ENCODE results near the gene PSMB5. TPM values are rescaled to one million over a fixed set of nuclear protein-coding genes. Genes with fewer than 3 reads are reported as not detected.

The PSMB5 gene
- total RNA-seq, 4 donors from 2014 or later: 304 to 543 (median 486) TPM

GRCh38 chr14:23002592-23002991, 32.1 kb downstream of the PSMB5 start:
- Histone ChIP-seq H3K27me3 (no peaks in the 10 kb centered on the region), H3K4me1 (peaks cover 4 to 11% of the 10 kb centered on the region in 2 donors), H3K4me3 (no peak overlapping the region), H3K36me3 (no peaks in the 10 kb centered on the region), H3K9me3 (no peaks in the 10 kb centered on the region), H3K27ac (no peak overlapping the region)
- ATAC-seq (no peak), DNase-seq (no peak)
- intact Hi-C loops (cut with DNase I; ENCODE audit: low total_unique reads) (no loop called here), in situ Hi-C loops (cut with MboI; ENCODE audit: low sequenced_read_pairs in 4 of 4) (no loop called here)
- no peak for TF ChIP-seq CTCF (IDR thresholded peaks at IDR 0.05 in 4 of 5, conservative IDR thresholded peaks at IDR 0.05 in 1 of 5)

- Histone ChIP-seq H3K9me3 (no peaks in the 10 kb centered on the region), H3K36me3 (no peaks in the 10 kb centered on the region), H3K4me3 (no peak overlapping the region), H3K4me1 (peaks cover 0 to 4% of the 10 kb centered on the region in 2 donors), H3K27ac (no peak overlapping the region), H3K27me3 (no peaks in the 10 kb centered on the region)
- in situ Hi-C loops (cut with MboI; ENCODE audit: low sequenced_read_pairs in 4 of 4): no loop called here
- DNase-seq (no peak), ATAC-seq (no peak)
- TF ChIP-seq CTCF (IDR thresholded peaks at IDR 0.05 in 4 of 5, conservative IDR thresholded peaks at IDR 0.05 in 1 of 5) (no peak), POLR2A (IDR thresholded peaks at IDR 0.05) (no peak)
- intact Hi-C loops (cut with DNase I; ENCODE audit: low total_unique reads): no loop called here
These were observed 33.8 kb downstream of the PSMB5 start for GRCh38 chr14:23000860-23001259.

- ATAC-seq: no peak
- intact Hi-C loops (cut with DNase I; ENCODE audit: low total_unique reads): no loop called here
These were observed 36.2 kb downstream of the PSMB5 start for GRCh38 chr14:22998329-22999012.

GRCh38 chr14:22997676-22998323, 36.9 kb downstream of the PSMB5 start:
- Histone ChIP-seq H3K4me3 (no peak overlapping the region), H3K4me1 (no peaks in the 10 kb centered on the region), H3K9me3 (no peaks in the 10 kb centered on the region), H3K27ac (no peak overlapping the region), H3K27me3 (no peaks in the 10 kb centered on the region), H3K36me3 (no peaks in the 10 kb centered on the region)
- ATAC-seq (no peak), DNase-seq (no peak)
- in situ Hi-C loops (cut with MboI; ENCODE audit: low sequenced_read_pairs in 4 of 4) (no loop called here), intact Hi-C loops (cut with DNase I; ENCODE audit: low total_unique reads) (no loop called here)
- TF ChIP-seq POLR2A (IDR thresholded peaks at IDR 0.05): no peak

More at GRCh38 chr14:22998329-22999012, 36.2 kb downstream of the PSMB5 start:
- Histone ChIP-seq H3K27me3 (no peaks in the 10 kb centered on the region), H3K4me1 (no peaks in the 10 kb centered on the region), H3K27ac (no peak overlapping the region), H3K4me3 (no peak overlapping the region), H3K9me3 (no peaks in the 10 kb centered on the region), H3K36me3 (no peaks in the 10 kb centered on the region)
- in situ Hi-C loops (cut with MboI; ENCODE audit: low sequenced_read_pairs in 4 of 4): no loop called here
- DNase-seq: no peak
- no peak for TF ChIP-seq POLR2A (IDR thresholded peaks at IDR 0.05)
- TF ChIP-seq CTCF (IDR thresholded peaks at IDR 0.05 in 4 of 5, conservative IDR thresholded peaks at IDR 0.05 in 1 of 5): no peak

GRCh38 chr14:22996768-22997654, 37.7 kb downstream of the PSMB5 start:
- no peak overlapping the region for H3K4me3 ChIP-seq
- intact Hi-C loops (cut with DNase I; ENCODE audit: low total_unique reads) (no loop called here), in situ Hi-C loops (cut with MboI; ENCODE audit: low sequenced_read_pairs in 4 of 4) (no loop called here)
- no peaks in the 10 kb centered on the region for H3K27me3 ChIP-seq
- DNase-seq: no peak
- TF ChIP-seq CTCF (IDR thresholded peaks at IDR 0.05 in 4 of 5, conservative IDR thresholded peaks at IDR 0.05 in 1 of 5) (no peak), POLR2A (IDR thresholded peaks at IDR 0.05) (no peak)
- no peaks in the 10 kb centered on the region for H3K4me1 ChIP-seq
- no peak for ATAC-seq
- no peaks in the 10 kb centered on the region for H3K9me3 ChIP-seq
- H3K27ac ChIP-seq: no peak overlapping the region
- H3K36me3 ChIP-seq: no peaks in the 10 kb centered on the region

All from gastrocnemius medialis (tissue), 4 donors.